Peyer's patch (tissue), 4 donors: ENCODE data around the gene GTPBP3.

Experiments
- CTCF ChIP-seq, 6 experiments: fragments of 450-650 bp in 4 of 6; fragments of 200-600 bp in 2 of 6; sonication (generic) in 1 of 6; IDR thresholded peaks; one replicate each; pipeline ENCODE4 v1.5.1; 2017 to 2019; ENCODE audit warnings: antibody characterized with exemption in 6 of 6, mild to moderate bottlenecking in 3 of 6, moderate library complexity in 1 of 6
- POLR2A ChIP-seq, 2 donors: fragments of 450-650 bp; IDR thresholded peaks; one replicate each; pipeline ENCODE4 v1.5.1; 2017; ENCODE audit warnings: antibody characterized with exemption in 2 of 2, mild to moderate bottlenecking in 2 of 2, moderate library complexity in 2 of 2

- TF ChIP-seq CTCF (IDR thresholded peaks at IDR 0.05) (peak; percentile 51 to 86 (median 74)), POLR2A (IDR thresholded peaks at IDR 0.05) (no peak)
Observed at GRCh38 chr19:17292301-17293074, 44.9 kb upstream of the GTPBP3 start.
